GM12872 (cell line): ENCODE data around the gene HIGD1A.

Experiments used
- TF ChIP-seq, protein P1 (sequence below): IDR thresholded peaks from 3 replicates; pipeline ENCODE4 v1.5.1; 2011; ENCODE audit warnings: low read depth, mild to moderate bottlenecking, low read length, moderate library complexity; ENCODE audit not compliant: insufficient read depth

Gene HIGD1A

GRCh38 chr3:42815826-42816225 lies 11.5 kb upstream of the HIGD1A start:
- TF ChIP-seq, protein P1, sequence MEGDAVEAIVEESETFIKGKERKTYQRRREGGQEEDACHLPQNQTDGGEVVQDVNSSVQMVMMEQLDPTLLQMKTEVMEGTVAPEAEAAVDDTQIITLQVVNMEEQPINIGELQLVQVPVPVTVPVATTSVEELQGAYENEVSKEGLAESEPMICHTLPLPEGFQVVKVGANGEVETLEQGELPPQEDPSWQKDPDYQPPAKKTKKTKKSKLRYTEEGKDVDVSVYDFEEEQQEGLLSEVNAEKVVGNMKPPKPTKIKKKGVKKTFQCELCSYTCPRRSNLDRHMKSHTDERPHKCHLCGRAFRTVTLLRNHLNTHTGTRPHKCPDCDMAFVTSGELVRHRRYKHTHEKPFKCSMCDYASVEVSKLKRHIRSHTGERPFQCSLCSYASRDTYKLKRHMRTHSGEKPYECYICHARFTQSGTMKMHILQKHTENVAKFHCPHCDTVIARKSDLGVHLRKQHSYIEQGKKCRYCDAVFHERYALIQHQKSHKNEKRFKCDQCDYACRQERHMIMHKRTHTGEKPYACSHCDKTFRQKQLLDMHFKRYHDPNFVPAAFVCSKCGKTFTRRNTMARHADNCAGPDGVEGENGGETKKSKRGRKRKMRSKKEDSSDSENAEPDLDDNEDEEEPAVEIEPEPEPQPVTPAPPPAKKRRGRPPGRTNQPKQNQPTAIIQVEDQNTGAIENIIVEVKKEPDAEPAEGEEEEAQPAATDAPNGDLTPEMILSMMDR: no peak

GRCh38 chr3:42814914-42815507 lies 10.7 kb upstream of the HIGD1A start:
- TF ChIP-seq, protein P1: no peak

GRCh38 chr3:42814246-42814645 lies 10.0 kb upstream of the HIGD1A start:
- TF ChIP-seq, protein P1: no peak

DNA sequence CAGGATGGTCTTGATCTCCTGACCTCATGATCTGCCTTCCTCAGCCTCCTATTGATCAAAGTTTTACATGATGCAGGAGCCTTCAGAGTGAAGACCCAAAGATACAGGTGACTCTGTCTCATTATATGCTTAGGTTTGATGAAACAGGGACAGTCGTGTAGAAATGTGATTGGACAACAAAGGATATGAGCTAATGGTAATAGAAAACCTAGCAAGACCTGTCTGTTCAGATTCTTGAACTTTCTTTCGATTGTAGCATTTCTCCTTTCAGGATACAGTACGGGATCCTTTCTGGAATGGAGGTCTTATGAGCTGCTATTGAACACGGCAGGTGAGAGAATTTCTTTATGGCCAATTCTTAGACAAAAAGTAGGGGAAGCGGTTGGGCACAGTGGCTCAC lies 4.9 kb upstream of the HIGD1A start, which contains the start of gene ACKR2:
TSS of gene ACKR2 (plus strand) at position 244 of the 400 bp plus-strand sequence. CDS start 55,058 bp downstream, outside the sequence.
- TF ChIP-seq, protein P1: no peak

DNA sequence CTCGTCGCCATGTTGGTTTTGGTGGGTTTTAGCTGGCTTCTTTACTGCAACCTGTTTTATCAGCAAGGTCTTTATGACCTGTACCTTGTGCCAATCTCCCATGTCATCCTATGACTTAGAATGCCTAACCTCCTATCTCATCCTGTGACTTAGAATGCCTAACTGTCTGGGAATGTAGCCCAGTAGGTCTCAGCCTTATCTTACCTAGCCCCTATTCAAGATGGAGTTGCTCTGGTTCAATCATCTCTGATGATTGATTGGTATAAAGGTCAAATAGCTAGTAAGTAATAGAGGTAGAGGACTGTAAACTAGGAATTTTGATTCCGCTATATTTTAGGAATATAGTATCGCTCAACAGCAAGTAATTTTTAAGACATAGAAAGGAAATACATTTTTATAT lies 3.6 kb upstream of the HIGD1A start:
- TF ChIP-seq, protein P1: no peak

DNA sequence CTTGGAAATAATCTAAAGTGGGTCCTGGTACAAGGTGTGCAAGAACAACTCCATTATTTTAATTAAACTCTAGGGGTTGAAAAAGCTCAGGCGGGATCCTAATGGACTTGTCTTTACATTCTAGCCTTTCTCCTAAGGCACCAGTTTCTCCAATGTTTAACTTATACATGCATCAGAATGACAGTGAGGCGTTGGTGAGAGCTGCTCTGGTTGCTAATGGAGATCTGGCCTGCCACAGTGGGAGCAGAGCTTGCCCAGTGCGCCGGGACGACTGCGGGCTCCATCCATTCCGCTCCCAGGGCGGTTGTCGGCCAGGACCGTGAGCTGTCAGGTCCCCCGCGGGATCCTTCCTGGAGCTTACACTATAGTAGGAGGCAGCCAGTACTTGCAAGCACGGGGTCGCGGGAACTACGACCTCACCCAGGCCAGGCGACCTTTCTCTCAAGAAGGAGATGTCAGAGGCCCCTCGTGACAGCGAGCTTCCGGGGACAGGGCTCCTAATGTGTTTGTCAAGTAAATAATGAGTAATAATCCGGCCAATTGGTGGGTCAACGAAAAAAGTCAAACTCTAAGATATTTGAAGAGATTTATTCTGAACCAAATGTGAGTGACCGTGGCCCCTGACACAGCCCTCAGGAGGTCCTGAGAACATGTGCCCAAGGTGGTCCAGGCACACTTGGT lies 991 bp upstream of the HIGD1A start:
- TF ChIP-seq, protein P1: no peak

DNA sequence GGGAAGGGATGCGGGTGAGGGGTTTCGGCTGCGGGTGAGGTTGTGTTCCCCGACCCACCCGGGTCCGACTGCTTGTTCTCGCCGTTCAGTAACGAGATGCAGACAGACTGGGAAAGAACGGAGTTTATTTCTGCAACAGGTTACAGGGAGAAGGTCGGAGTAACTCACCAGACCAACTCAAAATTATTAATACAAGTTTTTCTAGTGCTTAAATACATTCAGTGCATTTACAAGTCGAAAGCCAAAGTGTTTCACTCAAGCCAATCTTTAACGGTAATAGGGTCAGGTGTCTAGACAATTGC lies 492 bp upstream of the HIGD1A start:
- TF ChIP-seq, protein P1: no peak
